NCI-H1694 (cell line): ENCODE data around the gene TRAPPC2.
"Not testable (repeated sequence)": the region's sequence is repeated elsewhere in the genome, so short reads cannot be mapped to it uniquely, and the experiment has no call there.

ENCODE experiments used
- DNase-seq: peaks from one replicate; lab custom pipeline; 2025; lab: John Stamatoyannopoulos, UW

Gene TRAPPC2

DNA sequence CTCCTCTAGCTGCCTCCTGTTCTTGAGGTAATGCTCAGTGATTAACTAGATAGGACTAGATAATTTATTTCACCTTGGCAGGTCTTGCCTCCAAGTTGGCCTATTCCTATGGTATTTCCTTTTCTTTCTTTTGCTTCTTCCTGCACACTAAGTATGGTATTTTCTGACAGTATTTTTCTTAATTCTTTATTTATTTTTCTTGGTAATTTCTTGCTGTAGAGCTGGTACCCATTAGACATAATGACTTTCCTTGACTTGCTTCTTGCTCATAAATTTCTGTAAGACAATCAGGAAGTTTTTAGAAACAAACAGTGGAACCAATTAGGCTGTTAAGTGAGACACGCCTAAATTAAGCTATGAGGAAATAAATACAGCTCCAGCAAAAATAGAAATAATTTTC, 36.0 kb downstream of the TRAPPC2 start:
- no peak for DNase-seq

GRCh38 chrX:13697976-13698375, 36.4 kb downstream of the TRAPPC2 start:
- DNase-seq = no peak

- DNase-seq = no peak
Observed at GRCh38 chrX:13697455-13697854, 37.0 kb downstream of the TRAPPC2 start.

GRCh38 chrX:13695601-13696115, 38.8 kb downstream of the TRAPPC2 start:
- no peak for DNase-seq

DNA sequence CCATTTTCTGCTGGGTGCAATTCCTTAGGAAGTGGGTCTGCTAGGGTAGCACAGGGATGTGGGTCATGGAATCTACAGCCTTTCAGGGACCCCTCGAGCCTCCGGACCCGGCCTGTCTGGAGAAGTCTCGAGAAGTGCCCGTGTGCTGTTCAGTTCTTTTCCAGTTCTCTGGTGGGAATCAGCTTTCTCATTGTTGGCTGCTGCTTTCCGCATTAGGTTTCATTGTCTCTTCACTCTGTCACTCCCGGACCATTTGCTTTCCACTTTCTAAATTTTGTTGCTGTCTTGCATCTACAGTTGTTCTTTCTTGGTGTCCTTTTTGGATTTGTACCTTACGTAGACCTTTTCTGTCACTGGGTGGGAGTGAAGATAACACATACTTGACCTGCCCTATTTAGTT, 39.4 kb downstream of the TRAPPC2 start:
- no peak for DNase-seq

DNA sequence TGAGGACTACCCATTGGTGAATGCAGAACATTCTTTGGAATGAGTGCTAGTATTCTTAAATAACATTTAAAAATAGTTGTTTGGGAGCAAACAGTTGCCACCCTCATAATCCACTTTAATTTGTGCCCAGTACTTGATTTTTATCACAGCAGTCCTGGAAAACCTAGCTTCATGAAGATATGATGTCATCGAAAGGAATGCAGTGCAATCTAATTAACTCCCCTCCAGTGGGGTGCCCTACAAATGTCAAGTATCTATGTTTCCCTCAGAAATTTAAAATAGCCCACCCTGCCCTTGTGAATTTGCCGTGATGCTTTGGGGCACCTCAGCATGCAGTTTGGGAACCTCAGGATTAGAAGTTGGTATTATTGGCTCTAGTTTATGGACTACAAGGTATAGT, 40.1 kb downstream of the TRAPPC2 start:
- DNase-seq = no peak

DNA sequence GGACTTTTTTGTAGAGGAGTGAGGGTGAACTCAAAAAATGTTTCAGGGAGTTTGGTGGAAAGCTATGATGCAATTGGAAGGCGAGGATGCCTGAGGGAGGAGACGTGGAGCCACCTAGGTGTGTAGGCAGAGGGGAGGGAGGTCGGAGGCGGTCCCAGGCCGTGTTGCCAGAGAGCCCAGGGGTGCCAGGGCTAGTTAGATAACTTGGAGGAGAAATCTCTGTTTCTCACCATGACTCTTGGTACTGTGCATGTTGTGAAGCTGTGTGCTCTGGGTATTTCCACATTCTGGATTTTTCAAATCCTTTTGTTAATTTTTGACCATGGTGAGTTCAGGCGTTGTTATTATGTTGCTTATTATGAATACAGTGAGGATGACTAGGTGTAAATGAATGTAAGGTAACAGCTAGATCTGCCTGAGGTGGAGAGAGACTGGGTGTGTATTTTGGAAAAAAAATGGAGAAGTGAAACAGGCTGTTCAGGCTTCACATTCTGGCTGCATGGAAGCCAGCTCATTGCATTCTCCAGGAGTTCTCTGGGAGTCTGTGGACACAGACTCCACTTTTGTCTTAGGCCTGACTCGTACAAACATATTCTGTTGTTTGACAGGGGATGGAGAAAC, 41.0 kb downstream of the TRAPPC2 start:
- no peak for DNase-seq

GRCh38 chrX:13692771-13693231, 41.6 kb downstream of the TRAPPC2 start:
- no peak for DNase-seq

GRCh38 chrX:13691841-13692371, 42.5 kb downstream of the TRAPPC2 start:
- DNase-seq = no peak

- DNase-seq = no peak
Observed at GRCh38 chrX:13690836-13691235, 43.6 kb downstream of the TRAPPC2 start.

- no peak for DNase-seq
Observed at GRCh38 chrX:13689741-13690211, 44.6 kb downstream of the TRAPPC2 start.

DNA sequence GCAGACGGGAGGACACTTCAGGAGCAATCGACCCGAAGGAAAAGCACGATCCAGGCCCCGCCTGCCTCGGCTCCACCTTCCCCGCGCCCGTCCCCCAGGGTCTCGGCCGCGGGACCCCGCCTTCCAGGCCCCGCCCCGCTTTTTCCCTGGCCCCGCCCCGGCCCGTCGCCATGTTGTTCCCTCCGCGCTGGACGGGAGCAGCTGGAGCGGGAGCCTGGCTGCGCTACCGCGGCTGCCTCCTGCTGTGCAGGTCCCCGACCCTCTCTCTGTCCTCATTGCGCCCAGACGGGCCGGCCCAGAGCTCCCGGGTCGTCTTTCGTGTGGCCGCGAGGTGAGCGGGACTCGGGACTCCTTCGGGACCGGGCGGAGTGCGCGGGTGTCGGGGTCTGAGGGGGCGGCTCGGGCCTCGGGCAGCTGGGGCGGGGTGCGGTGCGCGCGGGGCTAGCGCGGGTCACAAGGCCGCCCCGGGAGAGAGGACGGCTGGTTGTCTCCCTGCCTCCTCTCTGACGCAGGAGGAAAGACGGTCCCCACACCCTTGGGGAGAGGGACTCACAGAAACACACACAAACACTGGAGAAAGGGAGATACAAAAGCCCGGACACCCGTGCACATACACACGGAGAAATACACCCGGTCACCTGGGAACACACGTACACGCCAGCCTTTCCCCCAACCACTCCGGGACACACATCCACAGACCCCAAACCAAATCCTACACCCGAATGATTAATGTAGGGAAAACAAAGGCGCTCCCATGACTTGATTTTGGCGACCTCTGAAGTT, 45.3 kb downstream of the TRAPPC2 start, which contains the start of gene RAB9A:
TSS of gene RAB9A (plus strand) at position 171 of the 783 bp plus-strand sequence. CDS start 19,619 bp downstream, outside the sequence.
- DNase-seq = no peak

DNA sequence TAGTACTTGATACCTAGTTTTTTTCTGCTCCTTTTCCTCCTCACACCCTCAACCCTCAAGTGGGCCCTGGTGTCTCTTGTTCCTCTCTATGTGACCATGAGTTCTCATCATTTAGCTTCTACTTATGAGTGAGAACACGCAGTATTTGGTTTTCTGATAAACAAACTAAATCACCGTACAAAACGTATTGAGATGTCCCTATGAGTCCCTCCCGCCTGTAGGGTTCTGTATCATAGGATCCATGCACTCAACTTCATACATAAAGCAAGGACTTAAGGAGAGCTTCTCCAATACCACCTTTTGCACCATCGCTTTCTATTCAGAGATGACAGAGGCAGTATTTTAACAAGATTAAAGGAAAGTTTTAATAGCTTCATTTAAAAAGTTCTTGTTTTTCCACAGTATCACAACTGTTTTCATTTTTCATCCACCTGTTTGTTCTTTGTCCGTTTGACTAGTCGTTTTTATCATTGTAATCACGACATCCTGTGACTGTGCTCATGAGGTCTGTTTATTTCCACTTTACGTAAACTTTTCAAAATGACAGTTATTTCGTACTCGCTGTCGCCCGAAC, 45.9 kb downstream of the TRAPPC2 start:
- DNase-seq = no peak

DNA sequence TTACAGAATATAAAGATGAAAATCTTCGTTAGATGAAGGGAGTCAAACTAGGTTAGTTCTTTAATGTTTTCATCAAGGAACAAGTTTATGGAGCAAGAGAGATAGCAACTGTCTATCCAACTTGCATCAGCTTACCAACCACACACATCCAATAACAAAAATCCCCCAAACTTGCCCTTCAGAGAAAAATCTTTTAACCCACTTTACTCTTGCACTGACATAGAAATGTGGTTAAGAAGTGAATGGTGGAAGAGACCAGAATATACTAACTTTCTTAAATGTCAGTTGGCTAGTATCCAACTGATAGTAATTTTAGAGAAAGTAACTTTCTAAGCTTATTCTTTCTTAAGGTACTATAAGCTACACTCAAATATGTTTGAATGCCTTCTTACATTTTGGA, 47.2 kb downstream of the TRAPPC2 start:
- DNase-seq = no peak

- no peak for DNase-seq
Observed at GRCh38 chrX:13685126-13685763, 49.2 kb downstream of the TRAPPC2 start.

- no peak for DNase-seq
Observed at GRCh38 chrX:13684361-13684760, 50.1 kb downstream of the TRAPPC2 start.

DNA sequence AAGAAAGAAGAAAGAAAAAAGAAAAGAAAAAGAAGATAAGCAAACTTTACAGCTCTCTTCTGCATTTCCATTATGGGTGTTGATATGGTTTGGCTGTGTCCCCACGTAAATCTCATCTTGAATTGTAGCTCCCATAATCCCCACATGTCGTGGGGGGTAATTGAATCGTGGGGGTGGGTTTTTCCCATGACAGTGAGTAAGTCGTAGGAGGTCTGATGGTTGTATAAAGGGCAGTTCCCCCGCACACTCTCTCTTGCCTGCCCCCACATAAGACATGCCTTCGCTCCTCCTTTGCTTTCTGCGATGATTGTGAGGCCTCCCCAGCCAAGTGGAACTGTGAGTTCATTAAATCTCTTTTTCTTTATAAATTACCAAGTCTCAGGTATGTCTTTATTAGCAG, 52.8 kb downstream of the TRAPPC2 start:
- no peak for DNase-seq

- not testable (repeated sequence) for DNase-seq
Observed at GRCh38 chrX:13679700-13680099, 54.7 kb downstream of the TRAPPC2 start.

- DNase-seq = no peak
Observed at GRCh38 chrX:13676885-13677284, 57.5 kb downstream of the TRAPPC2 start.

- DNase-seq = no peak
Observed at GRCh38 chrX:13673016-13673415, 61.4 kb downstream of the TRAPPC2 start.

GRCh38 chrX:13670197-13670596, 64.2 kb downstream of the TRAPPC2 start:
- DNase-seq = no peak

GRCh38 chrX:13669755-13670154, 64.7 kb downstream of the TRAPPC2 start:
- DNase-seq = not testable (repeated sequence)
